Hepatocyte (in vitro differentiated cells): ENCODE measurements around the gene RASSF3.

Experiments used
- CTCF ChIP-seq: fragments of 200-600 bp; sonication (generic); IDR thresholded peaks from 2 replicates; pipeline ENCODE4 v1.5.1; 2016; ENCODE audit warnings: antibody characterized with exemption, mild to moderate bottlenecking; ENCODE audit not compliant: poor library complexity
- EZH2 ChIP-seq: fragments of 200-600 bp; sonication (generic); IDR thresholded peaks from 2 replicates; pipeline ENCODE4 v1.6.1; 2016; ENCODE audit warnings: antibody characterized with exemption, mild to moderate bottlenecking, borderline replicate concordance

DNA sequence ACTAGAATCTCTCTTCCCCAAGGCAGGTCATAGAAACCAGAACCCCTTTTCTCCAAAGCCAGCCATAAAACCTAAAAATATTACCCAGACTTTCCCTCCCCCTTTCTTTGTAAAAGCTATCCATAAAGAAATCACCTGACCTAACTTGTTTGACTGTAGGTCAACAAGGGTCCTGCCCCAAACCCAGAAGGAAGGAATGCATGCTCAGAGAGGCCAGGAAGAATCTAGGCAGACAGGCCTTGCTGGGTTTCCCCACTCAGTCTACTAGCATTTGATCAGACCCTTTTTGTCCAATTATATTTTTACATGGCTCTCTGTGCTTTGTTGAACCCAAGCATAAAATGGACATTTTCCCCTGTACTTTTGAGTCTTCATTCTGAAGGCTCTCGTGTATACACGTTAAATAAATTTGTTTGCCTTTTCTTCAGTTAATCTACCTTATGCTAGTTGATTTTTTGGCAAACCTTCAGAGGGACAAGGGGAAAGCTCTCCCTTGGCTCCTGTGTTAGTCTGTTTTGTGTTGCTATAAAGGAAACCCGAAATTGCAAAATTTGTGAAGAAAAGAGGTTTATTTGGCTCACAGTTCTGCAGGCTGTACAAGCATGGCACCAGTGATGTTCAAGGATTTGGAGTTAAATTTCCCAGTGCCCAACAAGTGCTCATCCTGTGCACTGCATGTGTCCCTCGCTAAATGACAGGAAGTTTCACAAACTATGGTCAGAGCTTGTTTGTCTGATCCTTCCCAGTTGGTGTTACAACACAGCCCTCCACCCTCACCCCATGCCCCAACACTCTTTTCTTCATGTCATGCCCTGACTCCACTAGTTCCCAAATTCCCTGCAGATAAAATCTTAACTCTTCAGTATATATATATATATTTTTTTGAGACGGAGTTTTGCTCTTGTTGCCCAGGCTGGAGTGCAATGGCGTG, 14.2 kb upstream of the RASSF3 start:
- no peak for TF ChIP-seq EZH2
- TF ChIP-seq CTCF = no peak
